Central memory CD8-positive, alpha-beta T cell (primary cell): Measurements from ENCODE around the gene DUOX1.
A peak's percentile ranks its signal among the peaks of the same experiment; 100 is the strongest.

ENCODE experiments used
- ATAC-seq: fragments of 150-1000 bp; cut with Tn5 transposase; replicated peaks from 2 replicates; pipeline ENCODE4 v1.10.0; 2022; ENCODE audit warnings: mild to moderate bottlenecking, moderate FRiP score, moderate number of reproducible peaks; ENCODE audit not compliant: poor library complexity, severe bottlenecking; ENCODE audit errors: extremely low read depth
- DNase-seq, 2 donors: peaks; one replicate each; pipeline ENCODE4 v3.0.0; 2021; ENCODE audit warnings: low spot score in 2 of 2
- H3K27ac Mint-ChIP-seq: one replicate; pipeline ENCODE4 v1.8.0; 2022; ENCODE audit warnings: low read depth, mild to moderate bottlenecking, moderate library complexity, mixed read lengths
- H3K27me3 Mint-ChIP-seq: one replicate; pipeline ENCODE4 v1.8.0; 2022; ENCODE audit warnings: mixed read lengths
- H3K36me3 Mint-ChIP-seq: one replicate; pipeline ENCODE4 v1.8.0; 2022; ENCODE audit warnings: mild to moderate bottlenecking, moderate library complexity, mixed read lengths; ENCODE audit not compliant: insufficient read depth
- H3K4me1 Mint-ChIP-seq: one replicate; pipeline ENCODE4 v1.8.0; 2022; ENCODE audit warnings: mixed read lengths
- H3K4me3 Mint-ChIP-seq: one replicate; pipeline ENCODE4 v1.8.0; 2022; ENCODE audit warnings: mild to moderate bottlenecking, moderate library complexity, mixed read lengths
- H3K9me3 Mint-ChIP-seq: one replicate; pipeline ENCODE4 v1.8.0; 2022; ENCODE audit warnings: mixed read lengths

The DUOX1 gene

GRCh38 chr15:45157974-45158373, 28.2 kb downstream of the DUOX1 start:
- Mint-ChIP-seq H3K9me3 (no peaks in the 10 kb centered on the region), H3K4me1 (peaks cover 20% of the 10 kb centered on the region), H3K36me3 (peaks cover 1% of the 10 kb centered on the region), H3K27ac (no peak overlapping the region), H3K27me3 (no peaks in the 10 kb centered on the region), H3K4me3 (no peak overlapping the region)
- DNase-seq = no peak
- ATAC-seq = no peak

- no peak for ATAC-seq
- peaks cover 5% of the 10 kb centered on the region for H3K36me3 Mint-ChIP-seq
- no peak for DNase-seq
- H3K4me3 Mint-ChIP-seq = no peak overlapping the region
- H3K27me3 Mint-ChIP-seq = no peaks in the 10 kb centered on the region
- no peak overlapping the region for H3K27ac Mint-ChIP-seq
- no peaks in the 10 kb centered on the region for H3K9me3 Mint-ChIP-seq
- peaks cover 32% of the 10 kb centered on the region for H3K4me1 Mint-ChIP-seq
Observed at GRCh38 chr15:45161666-45162065, 31.9 kb downstream of the DUOX1 start.

- Mint-ChIP-seq H3K4me1 (peaks cover 32% of the 10 kb centered on the region), H3K9me3 (no peaks in the 10 kb centered on the region), H3K36me3 (peaks cover 8% of the 10 kb centered on the region), H3K27me3 (no peaks in the 10 kb centered on the region), H3K27ac (no peak overlapping the region), H3K4me3 (no peak overlapping the region)
- ATAC-seq (no peak), DNase-seq (peak in 1 of 2 donors; percentile 37)
Observed at GRCh38 chr15:45162771-45163507, 33.1 kb downstream of the DUOX1 start.

GRCh38 chr15:45163508-45163856, 33.7 kb downstream of the DUOX1 start:
- ATAC-seq (no peak), DNase-seq (no peak)
- H3K4me1 Mint-ChIP-seq = peaks cover 34% of the 10 kb centered on the region
- peaks cover 9% of the 10 kb centered on the region for H3K36me3 Mint-ChIP-seq
- H3K27me3 Mint-ChIP-seq = no peaks in the 10 kb centered on the region
- no peak overlapping the region for H3K4me3 Mint-ChIP-seq
- H3K27ac Mint-ChIP-seq = no peak overlapping the region
- no peaks in the 10 kb centered on the region for H3K9me3 Mint-ChIP-seq

GRCh38 chr15:45164914-45165313, 35.1 kb downstream of the DUOX1 start:
- Mint-ChIP-seq H3K27ac (peak overlapping the region; percentile 88), H3K4me3 (peak overlapping the region; percentile 78), H3K4me1 (peaks cover 27% of the 10 kb centered on the region), H3K27me3 (no peaks in the 10 kb centered on the region), H3K36me3 (peaks cover 10% of the 10 kb centered on the region), H3K9me3 (no peaks in the 10 kb centered on the region)
- DNase-seq = no peak
- no peak for ATAC-seq

GRCh38 chr15:45165536-45165935, 35.7 kb downstream of the DUOX1 start:
- no peaks in the 10 kb centered on the region for H3K9me3 Mint-ChIP-seq
- ATAC-seq (no peak), DNase-seq (no peak)
- peak overlapping the region; percentile 78 for H3K4me3 Mint-ChIP-seq
- peaks cover 26% of the 10 kb centered on the region for H3K4me1 Mint-ChIP-seq
- no peaks in the 10 kb centered on the region for H3K27me3 Mint-ChIP-seq
- H3K27ac Mint-ChIP-seq = peak overlapping the region; percentile 88
- H3K36me3 Mint-ChIP-seq = peaks cover 10% of the 10 kb centered on the region

- Mint-ChIP-seq H3K4me3 (peak overlapping the region; percentile 78), H3K36me3 (peaks cover 10% of the 10 kb centered on the region), H3K27ac (peak overlapping the region; percentile 76), H3K4me1 (peaks cover 22% of the 10 kb centered on the region), H3K9me3 (no peaks in the 10 kb centered on the region), H3K27me3 (no peaks in the 10 kb centered on the region)
- DNase-seq (peak; percentile 67 to 75), ATAC-seq (peak; percentile 92)
Observed at GRCh38 chr15:45166834-45167630, 37.2 kb downstream of the DUOX1 start.

GRCh38 chr15:45167631-45168205, 37.9 kb downstream of the DUOX1 start:
- Mint-ChIP-seq H3K27ac (peak overlapping the region; percentile 76), H3K4me3 (peak overlapping the region; percentile 78), H3K9me3 (no peaks in the 10 kb centered on the region), H3K27me3 (no peaks in the 10 kb centered on the region), H3K36me3 (peaks cover 10% of the 10 kb centered on the region), H3K4me1 (peaks cover 21% of the 10 kb centered on the region)
- no peak for ATAC-seq
- DNase-seq = no peak

GRCh38 chr15:45168286-45168685, 38.5 kb downstream of the DUOX1 start:
- H3K27ac Mint-ChIP-seq = no peak overlapping the region
- H3K4me1 Mint-ChIP-seq = peaks cover 16% of the 10 kb centered on the region

GRCh38 chr15:45168751-45169551, 39.2 kb downstream of the DUOX1 start:
- H3K4me3 Mint-ChIP-seq = peak overlapping the region; percentile 3
- H3K27ac Mint-ChIP-seq = no peak overlapping the region

More at GRCh38 chr15:45168286-45168685, 38.5 kb downstream of the DUOX1 start:
- Mint-ChIP-seq H3K9me3 (no peaks in the 10 kb centered on the region), H3K4me3 (peak overlapping the region; percentile 3), H3K27me3 (no peaks in the 10 kb centered on the region), H3K36me3 (peaks cover 9% of the 10 kb centered on the region)
- ATAC-seq (no peak), DNase-seq (no peak)

GRCh38 chr15:45169608-45170480, 40.0 kb downstream of the DUOX1 start:
- H3K4me3 Mint-ChIP-seq = no peak overlapping the region
- no peaks in the 10 kb centered on the region for H3K27me3 Mint-ChIP-seq
- DNase-seq (no peak), ATAC-seq (no peak)
- H3K27ac Mint-ChIP-seq = no peak overlapping the region
- H3K9me3 Mint-ChIP-seq = no peaks in the 10 kb centered on the region
- H3K4me1 Mint-ChIP-seq = peaks cover 13% of the 10 kb centered on the region
- H3K36me3 Mint-ChIP-seq = peaks cover 7% of the 10 kb centered on the region

More at GRCh38 chr15:45168751-45169551, 39.2 kb downstream of the DUOX1 start:
- Mint-ChIP-seq H3K4me1 (peaks cover 14% of the 10 kb centered on the region), H3K36me3 (peaks cover 7% of the 10 kb centered on the region), H3K9me3 (no peaks in the 10 kb centered on the region), H3K27me3 (no peaks in the 10 kb centered on the region)
- DNase-seq (no peak), ATAC-seq (no peak)
